Neuronal stem cell (in vitro differentiated cells): Measurements from ENCODE around the gene SLC26A6.

Experiments
- DNase-seq: peaks from one replicate; pipeline ENCODE4 v3.0.0-alpha.2; 2013; ENCODE audit warnings: low spot score
- H2AFZ ChIP-seq: one replicate; pipeline ENCODE4 v1.6.1; 2013; ENCODE audit warnings: mild to moderate bottlenecking, low read length, inconsistent platforms
- H2AK5ac ChIP-seq: 2 replicates; pipeline ENCODE4 v1.6.1; 2013; ENCODE audit warnings: low read depth, mild to moderate bottlenecking, inconsistent platforms, low read length, moderate library complexity, mixed read lengths
- H2BK120ac ChIP-seq: 2 replicates; pipeline ENCODE4 v1.6.1; 2013; ENCODE audit warnings: low read depth, mild to moderate bottlenecking, inconsistent platforms, low read length, moderate library complexity, mixed read lengths
- H2BK12ac ChIP-seq: one replicate; pipeline ENCODE4 v1.6.1; 2013; ENCODE audit warnings: low read length, inconsistent platforms
- H2BK15ac ChIP-seq: 2 replicates; pipeline ENCODE4 v1.6.1; 2013; ENCODE audit warnings: mild to moderate bottlenecking, low read length, inconsistent platforms, mixed read lengths
- H2BK5ac ChIP-seq: one replicate; pipeline ENCODE4 v1.6.1; 2013; ENCODE audit warnings: inconsistent platforms, mild to moderate bottlenecking, low read length, moderate library complexity
- H3K14ac ChIP-seq: one replicate; pipeline ENCODE4 v1.6.1; 2013; ENCODE audit warnings: low read length, inconsistent platforms
- H3K18ac ChIP-seq: 2 replicates; pipeline ENCODE4 v1.6.1; 2013; ENCODE audit warnings: low read length, inconsistent platforms
- H3K23ac ChIP-seq: 2 replicates; pipeline ENCODE4 v1.6.1; 2013; ENCODE audit warnings: low read depth, mild to moderate bottlenecking, mixed read lengths, low read length, inconsistent platforms; ENCODE audit not compliant: poor library complexity
- H3K27ac ChIP-seq: replicated peaks from 3 replicates; pipeline ENCODE4 v1.5.1; 2013; ENCODE audit warnings: low read length, inconsistent platforms
- H3K27me3 ChIP-seq, 3 experiments: 2 replicates each; pipeline ENCODE4 v1.6.1; 2013; ENCODE audit warnings: low read length in 3 of 3, mild to moderate bottlenecking in 2 of 3, inconsistent platforms in 1 of 3, low read depth in 1 of 3, mixed read lengths in 1 of 3, moderate library complexity in 1 of 3; ENCODE audit not compliant: control insufficient read depth in 3 of 3, insufficient read depth in 3 of 3
- H3K36me3 ChIP-seq, 2 donors: replicated peaks in 1 of 2; 2 replicates each; pipeline ENCODE4 v1.6.1; 2013; ENCODE audit warnings: low read length in 2 of 2; ENCODE audit not compliant: control insufficient read depth in 2 of 2, insufficient read depth in 2 of 2
- H3K4ac ChIP-seq: 2 replicates; pipeline ENCODE4 v1.6.1; 2013; ENCODE audit warnings: inconsistent platforms, mild to moderate bottlenecking, low read length, moderate library complexity
- H3K4me1 ChIP-seq, 2 donors: 1 replicate in 1 of 2; 2 replicates in 1 of 2; pipeline ENCODE4 v1.6.1; 2013; ENCODE audit warnings: low read length in 2 of 2, low read depth in 1 of 2; ENCODE audit not compliant: control insufficient read depth in 2 of 2, insufficient read depth in 1 of 2
- H3K4me2 ChIP-seq: one replicate; pipeline ENCODE4 v1.6.1; 2013; ENCODE audit warnings: mild to moderate bottlenecking, low read length, inconsistent platforms; ENCODE audit not compliant: insufficient read depth, poor library complexity, severe bottlenecking
- H3K4me3 ChIP-seq, 2 donors: 2 replicates each; pipeline ENCODE4 v1.5.1; 2013; ENCODE audit warnings: low read length in 2 of 2, mild to moderate bottlenecking in 2 of 2, inconsistent platforms in 1 of 2, moderate library complexity in 1 of 2
- H3K79me1 ChIP-seq: one replicate; pipeline ENCODE4 v1.6.1; 2013; ENCODE audit warnings: low read depth, mild to moderate bottlenecking, inconsistent platforms, low read length, moderate library complexity
- H3K9ac ChIP-seq: one replicate; pipeline ENCODE4 v1.6.1; 2013; ENCODE audit warnings: mild to moderate bottlenecking, low read depth, low read length, inconsistent platforms; ENCODE audit not compliant: poor library complexity
- H3K9me3 ChIP-seq, 2 donors: replicated peaks in 1 of 2; 2 replicates each; pipeline versions ENCODE3 to v1.6.1; 2013; ENCODE audit warnings: low read length in 2 of 2, mild to moderate bottlenecking in 2 of 2, inconsistent platforms in 1 of 2, low read depth in 1 of 2, mixed read lengths in 1 of 2, moderate library complexity in 1 of 2; ENCODE audit not compliant: control insufficient read depth in 2 of 2, insufficient read depth in 1 of 2
- H4K8ac ChIP-seq: one replicate; pipeline ENCODE4 v1.6.1; 2013; ENCODE audit warnings: low read depth, mild to moderate bottlenecking, inconsistent platforms, low read length, moderate library complexity
- H4K91ac ChIP-seq: one replicate; pipeline ENCODE4 v1.6.1; 2013; ENCODE audit warnings: low read length, low read depth, mild to moderate bottlenecking, inconsistent platforms; ENCODE audit not compliant: poor library complexity
- WGBS, 2 donors: extraction: QIAGEN DNeasy Blood & Tissue Kit; methylation state at CpG; one replicate each; pipeline ENCODE4 v1.1.7; 2013; ENCODE audit warnings: missing lambda C conversion rate in 2 of 2, mixed read lengths in 1 of 2; ENCODE audit not compliant: insufficient read length in 2 of 2, insufficient replicate concordance in 1 of 2; ENCODE audit errors: extremely low coverage in 2 of 2; 5-methylcytosine and 5-hydroxymethylcytosine counted together

SLC26A6 gene

GRCh38 chr3:48609088-48610005, 25.9 kb downstream of the SLC26A6 start, which contains the start of gene UQCRC1:
Gene UQCRC1, minus strand, starts transcription at chr3:48609646. Its CDS starts 26 bp downstream, at chr3:48609620.
- peak within 1 kb of the TSS; percentile 78 for H3K27ac ChIP-seq

GRCh38 chr3:48607519-48607918, 27.7 kb downstream of the SLC26A6 start:
- Histone ChIP-seq H3K27ac (no peak overlapping the region), H3K9me3 (no peaks in the 10 kb centered on the region), H2BK12ac (no peak overlapping the region), H2AK5ac (no peak overlapping the region), H2AFZ (no peak overlapping the region), H2BK5ac (no peak overlapping the region), H4K91ac (no peak overlapping the region), H3K36me3 (peaks cover 34 to 61% of the 10 kb centered on the region in 2 donors), H3K18ac (no peak overlapping the region), H4K8ac (no peak overlapping the region), H3K4me1 (peaks cover 0 to 5% of the 10 kb centered on the region in 2 donors), H2BK120ac (no peak overlapping the region), H2BK15ac (no peak overlapping the region), H3K14ac (no peak overlapping the region), H3K23ac (no peak overlapping the region), H3K4me3 (no peak overlapping the region), H3K4ac (no peak overlapping the region), H3K27me3 (peaks cover 0 to 2% (median 0%) of the 10 kb centered on the region in 3 experiments), H3K9ac (no peak overlapping the region), H3K79me1 (peaks cover 9% of the 10 kb centered on the region), H3K4me2 (no peak overlapping the region)
- no CpG with 5 or more reads among the region's 5 CpGs for WGBS, 2 donors
- DNase-seq = no peak

More at GRCh38 chr3:48609088-48610005, 25.9 kb downstream of the SLC26A6 start, which contains the start of gene UQCRC1:
- no peak within 1 kb of the TSS for H4K91ac ChIP-seq
- H2AFZ ChIP-seq = peak within 1 kb of the TSS; percentile 90
- H3K27me3 ChIP-seq = no peaks in the 10 kb centered on the region
- H4K8ac ChIP-seq = no peak within 1 kb of the TSS
- H3K4me3 ChIP-seq = peak within 1 kb of the TSS; percentile 70 to 99
- peaks cover 0 to 5% of the 10 kb centered on the region in 2 donors for H3K4me1 ChIP-seq
- H2AK5ac ChIP-seq = peak within 1 kb of the TSS; percentile 75
- peaks cover 9% of the 10 kb centered on the region for H3K79me1 ChIP-seq
- WGBS, 2 donors = no CpG with 5 or more reads among the region's 86 CpGs
- H2BK15ac ChIP-seq = peak within 1 kb of the TSS; percentile 100
- H3K4me2 ChIP-seq = peak within 1 kb of the TSS; percentile 90
- peak within 1 kb of the TSS; percentile 100 for H3K18ac ChIP-seq
- peak within 1 kb of the TSS; percentile 100 for H3K23ac ChIP-seq
- H3K9ac ChIP-seq = peak within 1 kb of the TSS; percentile 100
- DNase-seq = peak; percentile 94
- H3K9me3 ChIP-seq = no peaks in the 10 kb centered on the region
- H3K36me3 ChIP-seq = peaks cover 16 to 45% of the 10 kb centered on the region in 2 donors
- H2BK120ac ChIP-seq = peak within 1 kb of the TSS; percentile 94
- peak within 1 kb of the TSS; percentile 99 for H3K4ac ChIP-seq
- H2BK12ac ChIP-seq = peak within 1 kb of the TSS; percentile 100
- peak within 1 kb of the TSS; percentile 100 for H3K14ac ChIP-seq
- peak within 1 kb of the TSS; percentile 78 for H2BK5ac ChIP-seq

DNA sequence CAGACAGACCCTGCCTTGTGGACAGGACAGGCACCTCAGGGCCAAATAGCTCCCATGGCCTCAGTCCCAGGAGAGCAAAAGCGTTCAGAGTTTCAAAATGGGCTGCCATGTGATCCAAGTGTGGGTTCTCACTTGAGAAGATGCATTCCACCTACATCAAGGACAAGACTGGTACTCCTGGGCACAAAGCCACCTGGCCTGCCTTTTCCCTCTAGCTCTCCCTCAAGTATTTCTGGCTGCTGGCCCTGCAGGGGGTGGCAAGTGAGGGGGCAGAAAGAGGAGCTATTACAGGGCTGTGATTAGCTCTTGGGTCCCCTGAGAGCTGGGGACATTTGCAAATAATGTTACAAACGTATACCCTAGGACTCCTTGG, 33.7 kb downstream of the SLC26A6 start:
- Histone ChIP-seq H3K9ac (no peak overlapping the region), H2BK12ac (no peak overlapping the region), H3K18ac (no peak overlapping the region), H2BK120ac (no peak overlapping the region), H3K4me1 (no peaks in the 10 kb centered on the region), H3K27me3 (peaks cover 0 to 2% (median 0%) of the 10 kb centered on the region in 3 experiments), H4K91ac (no peak overlapping the region), H2BK5ac (no peak overlapping the region), H3K36me3 (peaks cover 79 to 97% of the 10 kb centered on the region in 2 donors), H4K8ac (no peak overlapping the region), H3K9me3 (no peaks in the 10 kb centered on the region), H3K79me1 (no peaks in the 10 kb centered on the region), H2BK15ac (no peak overlapping the region), H3K14ac (no peak overlapping the region), H3K4ac (no peak overlapping the region), H3K23ac (no peak overlapping the region), H2AFZ (no peak overlapping the region), H3K27ac (no peak overlapping the region), H3K4me2 (no peak overlapping the region), H2AK5ac (no peak overlapping the region), H3K4me3 (no peak overlapping the region)
- DNase-seq = no peak
- no CpG with 5 or more reads among the region's 2 CpGs for WGBS, 2 donors
